ENCODE data around the gene SNRK.

DNA sequence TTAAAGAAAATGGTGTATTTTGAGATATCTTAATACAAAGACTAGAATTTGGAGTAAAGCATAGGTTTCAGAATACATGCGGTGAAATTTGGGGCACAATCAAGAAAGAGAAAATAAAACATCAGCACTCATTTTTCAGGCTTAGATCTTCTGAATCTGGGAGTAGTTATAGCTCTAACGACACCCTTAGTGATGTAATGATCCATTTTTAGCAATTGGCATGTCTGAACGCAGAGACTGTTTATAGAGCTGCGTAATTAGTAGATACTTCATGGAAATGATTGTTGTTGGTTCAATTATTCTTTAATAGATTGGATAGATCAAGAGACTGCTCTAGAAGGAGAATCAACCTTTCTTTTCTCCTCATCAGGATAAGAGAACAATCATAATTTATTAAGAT lies 47.5 kb upstream of the SNRK start:
- TF ChIP-seq POLR2A (IDR thresholded peaks at IDR 0.05; ENCODE audit: low read depth, low read length) = no peak
- TF ChIP-seq TAF1 (IDR thresholded peaks at IDR 0.05; ENCODE audit: low read depth, low read length) = no peak
- no peak for TF ChIP-seq POLR2AphosphoS5 (IDR thresholded peaks at IDR 0.05; ENCODE audit: low read depth, low read length)
- no peak for TF ChIP-seq PAX5 (IDR thresholded peaks at IDR 0.05; ENCODE audit: insufficient read depth, low read length, severe bottlenecking)
- TF ChIP-seq SPI1 (IDR thresholded peaks at IDR 0.05; ENCODE audit: low read depth, low read length) = no peak
